ENCODE measurements around the gene CCNI.

The CCNI gene

DNA sequence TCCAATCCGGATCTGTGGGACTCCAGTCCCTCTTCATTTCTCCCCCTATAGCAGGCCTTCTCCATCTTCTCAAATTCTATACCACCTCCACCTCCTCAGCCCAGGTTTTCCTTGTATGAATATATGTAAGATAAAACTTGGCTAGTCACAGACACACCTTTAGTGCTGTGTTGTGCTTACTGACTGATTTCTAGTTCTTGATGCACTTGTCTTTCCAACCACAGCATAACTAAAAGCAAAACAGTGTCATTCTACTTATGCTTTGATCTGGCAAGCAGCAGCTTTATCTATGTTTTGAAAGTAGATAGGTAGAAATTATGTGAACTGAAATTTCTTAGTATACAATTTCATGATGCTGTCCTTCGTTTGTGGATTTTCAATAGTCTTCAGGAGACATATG is 47.5 kb downstream of the CCNI start:
- H3K27ac ChIP-seq (replicated peaks): no peak overlapping the region
- H3K27me3 ChIP-seq (ENCODE audit: insufficient read depth, poor library complexity, severe bottlenecking): no peaks in the 10 kb centered on the region
- TF ChIP-seq, protein P1, sequence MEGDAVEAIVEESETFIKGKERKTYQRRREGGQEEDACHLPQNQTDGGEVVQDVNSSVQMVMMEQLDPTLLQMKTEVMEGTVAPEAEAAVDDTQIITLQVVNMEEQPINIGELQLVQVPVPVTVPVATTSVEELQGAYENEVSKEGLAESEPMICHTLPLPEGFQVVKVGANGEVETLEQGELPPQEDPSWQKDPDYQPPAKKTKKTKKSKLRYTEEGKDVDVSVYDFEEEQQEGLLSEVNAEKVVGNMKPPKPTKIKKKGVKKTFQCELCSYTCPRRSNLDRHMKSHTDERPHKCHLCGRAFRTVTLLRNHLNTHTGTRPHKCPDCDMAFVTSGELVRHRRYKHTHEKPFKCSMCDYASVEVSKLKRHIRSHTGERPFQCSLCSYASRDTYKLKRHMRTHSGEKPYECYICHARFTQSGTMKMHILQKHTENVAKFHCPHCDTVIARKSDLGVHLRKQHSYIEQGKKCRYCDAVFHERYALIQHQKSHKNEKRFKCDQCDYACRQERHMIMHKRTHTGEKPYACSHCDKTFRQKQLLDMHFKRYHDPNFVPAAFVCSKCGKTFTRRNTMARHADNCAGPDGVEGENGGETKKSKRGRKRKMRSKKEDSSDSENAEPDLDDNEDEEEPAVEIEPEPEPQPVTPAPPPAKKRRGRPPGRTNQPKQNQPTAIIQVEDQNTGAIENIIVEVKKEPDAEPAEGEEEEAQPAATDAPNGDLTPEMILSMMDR (IDR thresholded peaks at IDR 0.05; ENCODE audit: insufficient read depth, low read length): no peak
- TF ChIP-seq, protein P2, sequence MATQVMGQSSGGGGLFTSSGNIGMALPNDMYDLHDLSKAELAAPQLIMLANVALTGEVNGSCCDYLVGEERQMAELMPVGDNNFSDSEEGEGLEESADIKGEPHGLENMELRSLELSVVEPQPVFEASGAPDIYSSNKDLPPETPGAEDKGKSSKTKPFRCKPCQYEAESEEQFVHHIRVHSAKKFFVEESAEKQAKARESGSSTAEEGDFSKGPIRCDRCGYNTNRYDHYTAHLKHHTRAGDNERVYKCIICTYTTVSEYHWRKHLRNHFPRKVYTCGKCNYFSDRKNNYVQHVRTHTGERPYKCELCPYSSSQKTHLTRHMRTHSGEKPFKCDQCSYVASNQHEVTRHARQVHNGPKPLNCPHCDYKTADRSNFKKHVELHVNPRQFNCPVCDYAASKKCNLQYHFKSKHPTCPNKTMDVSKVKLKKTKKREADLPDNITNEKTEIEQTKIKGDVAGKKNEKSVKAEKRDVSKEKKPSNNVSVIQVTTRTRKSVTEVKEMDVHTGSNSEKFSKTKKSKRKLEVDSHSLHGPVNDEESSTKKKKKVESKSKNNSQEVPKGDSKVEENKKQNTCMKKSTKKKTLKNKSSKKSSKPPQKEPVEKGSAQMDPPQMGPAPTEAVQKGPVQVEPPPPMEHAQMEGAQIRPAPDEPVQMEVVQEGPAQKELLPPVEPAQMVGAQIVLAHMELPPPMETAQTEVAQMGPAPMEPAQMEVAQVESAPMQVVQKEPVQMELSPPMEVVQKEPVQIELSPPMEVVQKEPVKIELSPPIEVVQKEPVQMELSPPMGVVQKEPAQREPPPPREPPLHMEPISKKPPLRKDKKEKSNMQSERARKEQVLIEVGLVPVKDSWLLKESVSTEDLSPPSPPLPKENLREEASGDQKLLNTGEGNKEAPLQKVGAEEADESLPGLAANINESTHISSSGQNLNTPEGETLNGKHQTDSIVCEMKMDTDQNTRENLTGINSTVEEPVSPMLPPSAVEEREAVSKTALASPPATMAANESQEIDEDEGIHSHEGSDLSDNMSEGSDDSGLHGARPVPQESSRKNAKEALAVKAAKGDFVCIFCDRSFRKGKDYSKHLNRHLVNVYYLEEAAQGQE (IDR thresholded peaks at IDR 0.05; ENCODE audit: insufficient replicate concordance, low read depth): no peak
- TF ChIP-seq POLR2AphosphoS5 (IDR thresholded peaks at IDR 0.05; ENCODE audit: low read depth) (no peak), GABPA (IDR thresholded peaks at IDR 0.05; ENCODE audit: low read depth) (no peak), SPI1 (IDR thresholded peaks at IDR 0.05; ENCODE audit: borderline replicate concordance, low read depth) (no peak)
- H3K4me3 ChIP-seq (replicated peaks; ENCODE audit: insufficient read depth, low read length): no peak overlapping the region
- DNase-seq (ENCODE audit: low read depth in 1 of 2, low spot score in 1 of 2): no peak

DNA sequence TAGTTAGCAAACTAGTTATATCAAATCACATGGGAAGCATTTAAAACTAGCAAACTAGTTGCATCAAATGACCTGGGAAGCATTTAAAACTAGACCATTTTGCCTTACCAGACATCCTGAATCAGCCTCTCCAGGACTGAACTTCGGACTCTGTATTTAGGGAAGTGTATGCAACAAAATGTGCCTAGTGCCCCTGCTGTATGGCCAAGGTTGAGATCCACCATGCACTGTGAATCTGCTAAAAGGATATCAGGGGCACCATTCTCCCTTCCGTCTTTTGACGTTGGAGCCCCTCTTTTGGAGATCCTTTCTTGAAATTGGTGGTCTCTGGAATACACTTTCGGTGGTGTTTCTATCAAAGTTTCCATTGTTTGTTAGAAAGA is 49.5 kb downstream of the CCNI start:
- Histone ChIP-seq H3K27me3 (ENCODE audit: insufficient read depth, poor library complexity, severe bottlenecking) (no peaks in the 10 kb centered on the region), H3K4me3 (replicated peaks; ENCODE audit: insufficient read depth, low read length) (no peak overlapping the region), H3K27ac (replicated peaks) (no peak overlapping the region)
- DNase-seq (ENCODE audit: low read depth in 1 of 2, low spot score in 1 of 2): no peak
- TF ChIP-seq GABPA (IDR thresholded peaks at IDR 0.05; ENCODE audit: low read depth) (no peak), SPI1 (IDR thresholded peaks at IDR 0.05; ENCODE audit: borderline replicate concordance, low read depth) (no peak), POLR2AphosphoS5 (IDR thresholded peaks at IDR 0.05; ENCODE audit: low read depth) (no peak)
- TF ChIP-seq, protein P1 (IDR thresholded peaks at IDR 0.05; ENCODE audit: insufficient read depth, low read length): no peak
- TF ChIP-seq, protein P2 (IDR thresholded peaks at IDR 0.05; ENCODE audit: insufficient replicate concordance, low read depth): no peak

DNA sequence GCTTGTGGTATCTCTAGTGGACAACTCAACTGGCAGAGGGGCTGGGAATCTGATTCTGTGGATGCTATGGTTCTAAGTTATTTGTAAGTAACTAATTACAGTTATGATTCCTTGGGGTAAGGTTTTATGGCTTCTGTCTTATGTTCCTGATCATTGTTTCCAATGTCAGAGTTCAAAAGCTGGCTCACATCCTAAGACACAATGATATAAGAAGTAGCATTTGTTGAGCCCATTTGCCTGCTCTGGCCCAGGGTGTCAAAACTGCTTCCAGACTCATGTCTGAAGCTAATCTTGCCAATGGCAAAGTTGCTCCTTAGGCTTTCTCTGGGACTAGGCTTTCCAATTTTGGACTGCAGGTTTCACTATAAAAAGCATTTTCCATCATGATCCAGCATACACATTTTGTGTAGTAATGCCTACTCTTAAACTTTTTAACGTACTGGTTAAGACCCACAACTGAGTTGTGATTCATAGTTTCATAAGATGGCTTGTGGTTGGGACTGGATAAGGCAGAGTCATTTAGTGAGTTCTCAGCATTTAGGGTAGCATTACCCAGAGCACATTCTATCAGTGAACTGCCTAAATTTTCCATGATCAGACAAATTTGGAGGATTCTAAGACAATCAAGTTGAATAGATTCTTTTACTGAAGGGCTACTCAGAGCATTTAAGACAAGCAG is 50.0 kb downstream of the CCNI start:
- TF ChIP-seq, protein P2 (IDR thresholded peaks at IDR 0.05; ENCODE audit: insufficient replicate concordance, low read depth): no peak
- TF ChIP-seq, protein P1 (IDR thresholded peaks at IDR 0.05; ENCODE audit: insufficient read depth, low read length): no peak
- no peak for TF ChIP-seq POLR2AphosphoS5 (IDR thresholded peaks at IDR 0.05; ENCODE audit: low read depth)
- no peak for TF ChIP-seq GABPA (IDR thresholded peaks at IDR 0.05; ENCODE audit: low read depth)
- TF ChIP-seq SPI1 (IDR thresholded peaks at IDR 0.05; ENCODE audit: borderline replicate concordance, low read depth): no peak
- no peak overlapping the region for H3K27ac ChIP-seq (replicated peaks)
- H3K4me3 ChIP-seq (replicated peaks; ENCODE audit: insufficient read depth, low read length): no peak overlapping the region
- H3K27me3 ChIP-seq (ENCODE audit: insufficient read depth, poor library complexity, severe bottlenecking): no peaks in the 10 kb centered on the region
- DNase-seq (ENCODE audit: low read depth in 1 of 2, low spot score in 1 of 2): no peak
